GM23248 (cell line): ENCODE measurements around the gene NPAS3.

ENCODE experiments used
- EZH2 ChIP-seq: fragments of 200-600 bp; sonication (generic); IDR thresholded peaks from 2 replicates; pipeline ENCODE4 v1.6.1; 2018; ENCODE audit warnings: antibody characterized with exemption, mild to moderate bottlenecking; ENCODE audit not compliant: insufficient read depth, poor library complexity, severe bottlenecking
- EZH2phosphoT487 ChIP-seq: fragments of 200-600 bp; sonication (generic); IDR thresholded peaks from 2 replicates; pipeline ENCODE4 v1.6.1; 2018; ENCODE audit warnings: antibody characterized with exemption, moderate library complexity, mild to moderate bottlenecking, low read depth; ENCODE audit not compliant: insufficient read depth

- TF ChIP-seq EZH2phosphoT487 (no peak), EZH2 (no peak)
Measured at GRCh38 chr14:33315721-33316120, 377.0 kb downstream of the NPAS3 start.
